ENCODE measurements around the gene MAD1L1.
"Not testable (repeated sequence)": the region's sequence is repeated elsewhere in the genome, so short reads cannot be mapped to it uniquely, and the experiment has no call there.

MAD1L1 gene

GRCh38 chr7:1978656-1979590, 253.8 kb downstream of the MAD1L1 start:
- H3K36me3 ChIP-seq (ENCODE audit: insufficient read depth, low read length), result peaks cover 22% of the 10 kb centered on the region
- H3K27ac ChIP-seq (ENCODE audit: low read depth, low read length), result no peak overlapping the region
- no peaks in the 10 kb centered on the region for H3K4me1 ChIP-seq (ENCODE audit: insufficient read depth, low read length)
- WGBS, result 93% methylated on average over 31 of the region's 31 CpGs
- no peak overlapping the region for H3K9ac ChIP-seq (ENCODE audit: low read depth, low read length)
- H3K4me3 ChIP-seq (ENCODE audit: low read length), result no peak overlapping the region
- H3K9me3 ChIP-seq (ENCODE audit: insufficient read depth, low read depth, low read length), result peaks cover 9% of the 10 kb centered on the region
- H3K27me3 ChIP-seq (ENCODE audit: insufficient read depth, low read length), result no peaks in the 10 kb centered on the region

GRCh38 chr7:1977876-1978441, 254.8 kb downstream of the MAD1L1 start:
- Histone ChIP-seq H3K4me1 (ENCODE audit: insufficient read depth, low read length) (no peaks in the 10 kb centered on the region), H3K27ac (ENCODE audit: low read depth, low read length) (no peak overlapping the region), H3K27me3 (ENCODE audit: insufficient read depth, low read length) (no peaks in the 10 kb centered on the region), H3K9me3 (ENCODE audit: insufficient read depth, low read depth, low read length) (peaks cover 9% of the 10 kb centered on the region), H3K36me3 (ENCODE audit: insufficient read depth, low read length) (peaks cover 22% of the 10 kb centered on the region), H3K9ac (ENCODE audit: low read depth, low read length) (no peak overlapping the region), H3K4me3 (ENCODE audit: low read length) (no peak overlapping the region)
- WGBS, result 93% methylated on average over 15 of the region's 15 CpGs

- Histone ChIP-seq H3K27me3 (ENCODE audit: insufficient read depth, low read length) (no peaks in the 10 kb centered on the region), H3K4me1 (ENCODE audit: insufficient read depth, low read length) (no peaks in the 10 kb centered on the region), H3K9me3 (ENCODE audit: insufficient read depth, low read depth, low read length) (peaks cover 9% of the 10 kb centered on the region), H3K27ac (ENCODE audit: low read depth, low read length) (no peak overlapping the region), H3K4me3 (ENCODE audit: low read length) (no peak overlapping the region), H3K36me3 (ENCODE audit: insufficient read depth, low read length) (peaks cover 22% of the 10 kb centered on the region), H3K9ac (ENCODE audit: low read depth, low read length) (no peak overlapping the region)
- 93% methylated on average over 44 of the region's 44 CpGs for WGBS
Observed at GRCh38 chr7:1977059-1977875, 255.5 kb downstream of the MAD1L1 start.

GRCh38 chr7:1976521-1976920, 256.2 kb downstream of the MAD1L1 start:
- not testable (repeated sequence) for H3K4me1 ChIP-seq (ENCODE audit: insufficient read depth, low read length); H3K9me3 ChIP-seq (ENCODE audit: insufficient read depth, low read depth, low read length); H3K4me3 ChIP-seq (ENCODE audit: low read length); H3K27me3 ChIP-seq (ENCODE audit: insufficient read depth, low read length); H3K27ac ChIP-seq (ENCODE audit: low read depth, low read length); H3K9ac ChIP-seq (ENCODE audit: low read depth, low read length)
- peaks cover 22% of the 10 kb centered on the region for H3K36me3 ChIP-seq (ENCODE audit: insufficient read depth, low read length)
- 94% methylated on average over 8 of the region's 8 CpGs for WGBS

- no peak overlapping the region for H3K27ac ChIP-seq (ENCODE audit: low read depth, low read length)
- no peak overlapping the region for H3K4me3 ChIP-seq (ENCODE audit: low read length)
- H3K36me3 ChIP-seq (ENCODE audit: insufficient read depth, low read length), result peaks cover 24% of the 10 kb centered on the region
- H3K4me1 ChIP-seq (ENCODE audit: insufficient read depth, low read length), result no peaks in the 10 kb centered on the region
- peaks cover 9% of the 10 kb centered on the region for H3K9me3 ChIP-seq (ENCODE audit: insufficient read depth, low read depth, low read length)
- no peak overlapping the region for H3K9ac ChIP-seq (ENCODE audit: low read depth, low read length)
- WGBS, result 95% methylated on average over 12 of the region's 12 CpGs
- H3K27me3 ChIP-seq (ENCODE audit: insufficient read depth, low read length), result no peaks in the 10 kb centered on the region
Observed at GRCh38 chr7:1975581-1975980, 257.2 kb downstream of the MAD1L1 start.

GRCh38 chr7:1975179-1975578, 257.6 kb downstream of the MAD1L1 start:
- 94% methylated on average over 7 of the region's 7 CpGs for WGBS
- Histone ChIP-seq H3K27me3 (ENCODE audit: insufficient read depth, low read length) (no peaks in the 10 kb centered on the region), H3K9ac (ENCODE audit: low read depth, low read length) (no peak overlapping the region), H3K9me3 (ENCODE audit: insufficient read depth, low read depth, low read length) (peaks cover 9% of the 10 kb centered on the region), H3K4me3 (ENCODE audit: low read length) (no peak overlapping the region), H3K36me3 (ENCODE audit: insufficient read depth, low read length) (peaks cover 24% of the 10 kb centered on the region), H3K4me1 (ENCODE audit: insufficient read depth, low read length) (no peaks in the 10 kb centered on the region), H3K27ac (ENCODE audit: low read depth, low read length) (no peak overlapping the region)

- Histone ChIP-seq H3K27ac (ENCODE audit: low read depth, low read length) (no peak overlapping the region), H3K4me1 (ENCODE audit: insufficient read depth, low read length) (no peaks in the 10 kb centered on the region), H3K4me3 (ENCODE audit: low read length) (no peak overlapping the region), H3K36me3 (ENCODE audit: insufficient read depth, low read length) (peaks cover 24% of the 10 kb centered on the region), H3K27me3 (ENCODE audit: insufficient read depth, low read length) (no peaks in the 10 kb centered on the region), H3K9ac (ENCODE audit: low read depth, low read length) (no peak overlapping the region), H3K9me3 (ENCODE audit: insufficient read depth, low read depth, low read length) (peaks cover 9% of the 10 kb centered on the region)
- 92% methylated on average over 18 of the region's 19 CpGs for WGBS
Observed at GRCh38 chr7:1974290-1975101, 258.2 kb downstream of the MAD1L1 start.

GRCh38 chr7:1973321-1974251, 259.2 kb downstream of the MAD1L1 start:
- Histone ChIP-seq H3K36me3 (ENCODE audit: insufficient read depth, low read length) (peaks cover 21% of the 10 kb centered on the region), H3K4me3 (ENCODE audit: low read length) (no peak overlapping the region), H3K27me3 (ENCODE audit: insufficient read depth, low read length) (no peaks in the 10 kb centered on the region), H3K9me3 (ENCODE audit: insufficient read depth, low read depth, low read length) (peaks cover 9% of the 10 kb centered on the region), H3K9ac (ENCODE audit: low read depth, low read length) (peak overlapping the region; percentile 14; the same call in 1 of the 2 replicates), H3K4me1 (ENCODE audit: insufficient read depth, low read length) (no peaks in the 10 kb centered on the region), H3K27ac (ENCODE audit: low read depth, low read length) (no peak overlapping the region)
- 93% methylated on average over 33 of the region's 33 CpGs for WGBS

GRCh38 chr7:1972744-1973143, 260.0 kb downstream of the MAD1L1 start:
- WGBS, result 91% methylated on average over 9 of the region's 9 CpGs
- H3K4me3 ChIP-seq (ENCODE audit: low read length), result no peak overlapping the region
- peaks cover 19% of the 10 kb centered on the region for H3K36me3 ChIP-seq (ENCODE audit: insufficient read depth, low read length)
- no peaks in the 10 kb centered on the region for H3K27me3 ChIP-seq (ENCODE audit: insufficient read depth, low read length)
- peaks cover 5% of the 10 kb centered on the region for H3K9me3 ChIP-seq (ENCODE audit: insufficient read depth, low read depth, low read length)
- H3K27ac ChIP-seq (ENCODE audit: low read depth, low read length), result no peak overlapping the region
- H3K9ac ChIP-seq (ENCODE audit: low read depth, low read length), result no peak overlapping the region
- no peaks in the 10 kb centered on the region for H3K4me1 ChIP-seq (ENCODE audit: insufficient read depth, low read length)

All from HUES64 (cell line).